ENCODE measurements around the gene ARHGEF1.

ARHGEF1 gene

DNA sequence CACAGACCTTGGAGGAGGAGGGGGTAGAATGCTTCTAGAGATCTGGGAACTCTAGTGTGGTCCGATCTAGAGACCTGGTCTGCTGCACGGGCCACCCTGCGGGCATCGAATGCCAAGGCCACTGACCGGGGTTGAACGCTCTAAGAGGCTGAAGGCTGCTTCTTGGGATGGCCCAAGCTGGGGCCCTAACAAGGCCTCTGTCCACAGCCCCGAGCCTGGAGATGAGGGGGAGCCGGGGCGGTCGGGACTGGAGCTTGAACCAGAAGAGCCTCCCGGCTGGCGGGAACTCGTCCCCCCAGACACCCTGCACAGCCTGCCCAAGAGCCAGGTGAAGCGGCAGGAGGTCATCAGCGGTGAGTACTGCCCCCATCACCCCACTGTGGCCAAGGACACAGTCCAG is 15.3 kb downstream of the ARHGEF1 start:
- intact Hi-C loops (cut with DNase I) = no loop called here
- DNase-seq = no peak

DNA sequence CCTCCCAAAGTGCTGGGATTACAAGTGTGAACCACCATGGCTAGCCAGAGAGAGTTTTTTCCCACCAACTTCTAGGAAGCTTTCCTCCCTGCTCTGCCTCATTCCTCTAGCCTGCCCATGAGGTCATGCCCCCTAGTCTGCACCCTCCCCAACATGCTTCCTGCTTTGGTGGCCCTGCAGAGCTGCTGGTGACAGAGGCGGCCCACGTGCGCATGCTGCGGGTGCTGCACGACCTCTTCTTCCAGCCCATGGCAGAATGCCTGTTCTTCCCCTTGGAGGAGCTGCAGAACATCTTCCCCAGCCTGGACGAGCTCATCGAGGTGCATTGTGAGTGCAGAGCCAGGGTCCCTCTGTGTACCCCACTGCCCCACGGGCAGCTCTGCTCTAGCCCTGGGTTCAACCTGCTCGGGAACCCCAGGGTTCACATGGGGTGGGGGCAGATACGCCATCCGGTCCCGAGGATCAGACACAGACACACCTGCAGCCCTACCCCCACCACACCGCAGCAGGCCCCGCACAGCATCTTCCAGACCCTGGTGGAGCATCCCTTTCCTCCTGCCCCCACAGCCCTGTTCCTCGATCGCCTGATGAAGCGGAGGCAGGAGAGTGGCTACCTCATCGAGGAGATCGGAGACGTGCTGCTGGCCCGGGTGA is 18.9 kb downstream of the ARHGEF1 start:
- DNase-seq = no peak
- intact Hi-C loops (cut with DNase I) = no loop called here

DNA sequence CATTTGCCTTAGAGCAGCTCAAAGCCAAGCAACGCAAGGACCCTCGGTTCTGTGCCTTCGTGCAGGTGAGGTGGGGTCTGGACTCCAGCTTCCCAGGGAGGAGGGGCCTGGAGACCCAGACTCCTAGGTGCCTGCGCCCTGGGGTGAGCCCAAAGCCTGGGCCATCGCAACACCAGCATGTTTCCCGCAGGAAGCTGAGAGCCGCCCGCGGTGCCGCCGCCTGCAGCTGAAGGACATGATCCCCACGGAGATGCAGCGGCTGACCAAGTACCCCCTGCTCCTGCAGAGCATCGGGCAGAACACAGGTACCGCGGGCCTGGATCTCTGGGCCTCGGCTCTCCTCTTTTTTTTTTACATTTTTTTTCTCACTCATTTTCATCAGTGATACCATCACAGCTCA is 19.6 kb downstream of the ARHGEF1 start:
- DNase-seq = no peak
- intact Hi-C loops (cut with DNase I) = no loop called here

DNA sequence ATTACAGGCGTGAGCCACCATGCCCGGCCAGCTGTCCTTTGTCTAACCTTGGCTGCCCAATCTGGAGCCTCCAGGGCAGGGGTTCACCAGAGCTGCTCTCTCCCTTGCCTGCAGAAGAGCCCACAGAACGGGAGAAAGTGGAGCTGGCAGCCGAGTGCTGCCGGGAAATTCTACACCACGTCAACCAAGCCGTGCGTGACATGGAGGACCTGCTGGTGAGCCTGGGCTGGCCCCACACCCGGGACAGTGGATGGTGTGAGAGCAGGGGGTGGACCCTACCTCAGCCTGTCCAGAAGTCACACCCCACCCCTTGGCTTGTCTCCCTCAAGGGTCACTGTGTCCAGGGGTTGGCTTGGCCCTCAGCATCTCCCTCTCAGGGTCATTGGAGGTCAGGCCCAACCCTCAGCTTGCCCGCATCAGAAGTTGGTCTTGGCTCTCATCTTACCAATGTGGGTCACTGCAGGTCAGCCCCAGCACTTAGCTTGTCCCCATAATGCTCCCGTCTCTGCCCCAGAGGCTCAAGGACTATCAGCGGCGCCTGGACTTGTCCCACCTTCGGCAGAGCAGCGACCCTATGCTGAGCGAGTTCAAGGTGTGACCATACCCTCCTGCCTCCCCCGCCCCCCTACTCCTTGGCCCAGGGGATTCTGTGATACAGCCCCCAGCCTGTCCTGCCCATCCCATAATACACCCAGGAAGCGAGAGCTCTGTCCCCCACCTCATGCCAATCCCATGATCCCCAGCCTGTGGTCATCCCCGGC is 20.4 kb downstream of the ARHGEF1 start:
- intact Hi-C loops (cut with DNase I) = no loop called here
- no peak for DNase-seq

DNA sequence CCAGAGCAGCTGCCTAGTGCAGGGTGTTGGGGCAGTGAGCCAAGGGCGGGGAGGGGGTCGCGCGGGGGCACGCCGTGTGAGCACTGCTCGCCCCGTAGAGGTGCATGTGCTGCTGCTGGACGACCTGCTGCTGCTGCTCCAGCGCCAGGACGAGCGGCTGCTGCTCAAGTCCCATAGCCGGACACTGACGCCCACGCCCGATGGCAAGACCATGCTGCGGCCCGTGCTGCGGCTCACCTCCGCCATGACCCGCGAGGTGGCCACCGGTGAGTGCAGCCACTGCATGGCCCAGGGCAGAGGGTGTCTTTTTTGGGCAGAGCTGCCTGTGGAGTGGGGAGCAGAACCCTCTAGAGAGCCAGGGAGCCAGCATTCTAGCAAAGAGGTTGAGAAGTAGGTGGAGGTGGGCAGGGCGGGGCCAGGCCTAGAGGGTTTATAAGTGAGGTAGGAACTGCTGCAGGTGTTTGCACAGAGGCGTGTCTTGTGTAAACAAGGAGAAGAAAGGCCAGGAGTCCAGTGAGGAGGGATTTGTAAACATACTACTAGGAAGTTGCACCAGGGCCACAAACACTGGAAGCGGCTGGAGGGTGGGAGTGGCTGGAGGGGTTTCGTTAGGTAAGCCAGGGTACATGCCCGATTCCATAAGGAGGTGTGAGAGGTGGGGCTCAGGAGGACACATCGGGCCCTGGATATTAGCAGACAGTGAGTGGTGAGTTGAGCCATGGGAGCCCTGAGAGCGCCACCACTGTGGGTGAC is 21.3 kb downstream of the ARHGEF1 start:
- intact Hi-C loops (cut with DNase I) = no loop called here
- no peak for DNase-seq

DNA sequence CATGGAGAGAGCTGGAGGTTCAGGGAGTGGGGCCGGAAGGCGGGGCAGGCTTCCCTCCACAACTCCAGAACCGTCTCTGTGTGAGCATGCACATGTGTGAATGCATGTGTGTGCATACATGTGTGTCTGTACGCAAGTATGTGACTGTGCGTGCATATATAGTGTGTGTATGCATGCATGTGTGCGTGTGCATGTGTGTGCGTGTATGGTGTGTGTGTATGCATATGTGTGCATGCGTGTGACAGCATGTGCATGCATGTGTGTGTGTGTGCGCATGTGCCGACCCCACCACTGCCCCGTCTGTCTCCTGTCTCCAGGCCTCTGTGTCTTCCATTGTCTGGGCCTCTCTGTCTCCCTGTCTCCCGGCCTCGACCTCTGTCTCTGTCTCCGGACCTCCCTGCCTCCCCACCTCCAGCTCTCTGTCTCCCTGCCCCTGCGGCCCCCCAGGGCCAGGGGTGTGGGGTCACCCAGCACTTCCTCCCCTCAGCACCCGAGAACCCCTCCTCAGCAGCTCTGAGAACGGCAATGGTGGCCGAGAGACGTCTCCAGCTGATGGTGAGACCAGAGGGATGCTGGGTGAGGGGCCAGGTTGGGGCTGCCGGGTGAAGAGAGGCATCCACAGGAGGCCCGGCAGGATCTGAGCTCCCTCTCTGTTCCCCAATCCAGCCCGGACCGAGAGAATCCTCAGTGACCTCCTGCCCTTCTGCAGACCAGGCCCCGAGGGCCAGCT is 22.5 kb downstream of the ARHGEF1 start:
- intact Hi-C loops (cut with DNase I) = no loop called here
- no peak for DNase-seq

DNA sequence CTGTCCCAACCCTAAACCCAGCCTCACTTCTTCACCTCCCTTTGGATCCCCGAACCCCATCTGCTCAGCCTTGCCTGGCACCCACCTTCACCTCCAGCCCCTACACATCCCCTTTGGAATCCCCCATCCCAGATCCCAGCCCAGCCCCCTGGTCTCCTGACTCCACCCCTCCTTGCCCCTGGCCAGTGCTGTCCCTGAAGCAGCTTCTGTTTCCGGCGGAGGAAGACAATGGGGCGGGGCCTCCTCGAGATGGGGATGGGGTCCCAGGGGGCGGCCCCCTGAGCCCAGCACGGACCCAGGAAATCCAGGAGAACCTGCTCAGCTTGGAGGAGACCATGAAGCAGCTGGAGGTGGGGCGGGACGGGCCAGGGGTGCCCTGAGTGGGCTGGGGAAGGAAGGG is 23.3 kb downstream of the ARHGEF1 start:
- DNase-seq = no peak
- intact Hi-C loops (cut with DNase I) = no loop called here

DNA sequence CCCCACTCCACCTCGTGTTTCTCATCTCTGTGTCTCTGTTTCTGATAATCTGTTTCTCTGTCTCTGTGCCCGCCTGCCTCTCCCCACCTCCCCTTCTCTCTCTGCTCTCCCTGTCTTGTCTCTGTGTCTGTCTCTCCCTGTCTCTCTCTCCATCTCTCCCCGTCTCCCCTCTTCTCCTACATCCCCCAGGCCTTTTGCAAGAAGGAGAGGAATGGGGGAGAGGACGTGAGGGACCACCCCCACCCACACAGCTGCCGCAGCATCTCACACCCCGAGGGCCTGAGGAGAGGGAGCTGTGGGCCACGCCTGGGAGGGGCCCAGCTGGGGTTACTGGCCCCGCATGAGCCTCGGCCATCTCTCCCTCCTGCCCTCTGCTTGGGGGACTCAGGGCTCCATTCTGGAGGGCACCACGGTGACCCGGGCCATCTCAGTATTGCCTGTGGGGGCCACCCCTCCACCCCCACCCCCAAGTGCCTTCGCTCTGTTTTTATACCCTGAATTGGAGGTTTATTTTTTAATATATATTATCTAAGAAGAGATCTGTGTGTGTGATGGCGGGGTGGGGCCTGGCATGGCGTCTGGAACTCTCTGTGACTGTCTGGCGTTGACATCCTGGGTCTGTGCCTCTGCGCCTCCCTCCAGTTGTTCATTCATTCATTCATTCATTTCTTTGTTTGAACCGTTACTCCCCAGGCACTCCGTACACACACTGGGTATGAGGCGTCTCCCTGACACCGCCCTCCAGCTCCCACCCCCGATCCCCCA is 24.1 kb downstream of the ARHGEF1 start:
- no peak for DNase-seq

DNA sequence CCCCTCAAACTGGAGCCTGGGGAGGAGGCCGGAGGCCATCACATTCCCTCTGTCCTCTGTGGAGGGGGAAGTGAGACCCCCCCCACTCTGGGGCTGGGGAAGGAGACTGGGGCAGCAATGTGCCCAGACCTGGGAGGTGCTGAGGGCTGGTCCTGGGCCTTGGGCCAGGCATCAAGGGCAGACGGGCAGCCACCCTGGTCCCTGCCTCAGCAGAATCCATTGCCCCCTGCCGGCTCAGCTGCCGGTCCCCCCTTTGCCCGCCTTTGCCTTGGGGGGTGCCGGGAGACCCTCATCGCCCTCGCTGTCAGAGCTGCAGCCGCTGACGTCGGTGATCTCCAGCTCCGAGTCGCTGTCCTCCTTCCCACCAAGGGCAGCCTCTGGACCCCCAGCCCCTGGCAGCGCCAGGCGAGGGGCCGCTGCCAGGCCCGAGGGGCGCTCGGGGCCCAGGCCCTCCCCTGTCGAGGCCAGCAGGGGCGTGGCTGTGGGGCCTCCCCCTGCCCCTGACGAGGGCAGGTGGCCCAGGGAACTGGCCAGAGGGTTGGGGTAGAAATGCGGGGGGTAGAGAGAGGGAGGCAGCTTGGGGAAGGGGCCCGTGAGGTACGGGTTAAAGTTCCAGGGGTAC is 25.1 kb downstream of the ARHGEF1 start:
- intact Hi-C loops (cut with DNase I) = no loop called here
- peak in 1 of 10 donors; percentile 65 for DNase-seq

More for the DNA sequence above, 24.1 kb downstream of the ARHGEF1 start:
- intact Hi-C loops (cut with DNase I) = no loop called here

DNA sequence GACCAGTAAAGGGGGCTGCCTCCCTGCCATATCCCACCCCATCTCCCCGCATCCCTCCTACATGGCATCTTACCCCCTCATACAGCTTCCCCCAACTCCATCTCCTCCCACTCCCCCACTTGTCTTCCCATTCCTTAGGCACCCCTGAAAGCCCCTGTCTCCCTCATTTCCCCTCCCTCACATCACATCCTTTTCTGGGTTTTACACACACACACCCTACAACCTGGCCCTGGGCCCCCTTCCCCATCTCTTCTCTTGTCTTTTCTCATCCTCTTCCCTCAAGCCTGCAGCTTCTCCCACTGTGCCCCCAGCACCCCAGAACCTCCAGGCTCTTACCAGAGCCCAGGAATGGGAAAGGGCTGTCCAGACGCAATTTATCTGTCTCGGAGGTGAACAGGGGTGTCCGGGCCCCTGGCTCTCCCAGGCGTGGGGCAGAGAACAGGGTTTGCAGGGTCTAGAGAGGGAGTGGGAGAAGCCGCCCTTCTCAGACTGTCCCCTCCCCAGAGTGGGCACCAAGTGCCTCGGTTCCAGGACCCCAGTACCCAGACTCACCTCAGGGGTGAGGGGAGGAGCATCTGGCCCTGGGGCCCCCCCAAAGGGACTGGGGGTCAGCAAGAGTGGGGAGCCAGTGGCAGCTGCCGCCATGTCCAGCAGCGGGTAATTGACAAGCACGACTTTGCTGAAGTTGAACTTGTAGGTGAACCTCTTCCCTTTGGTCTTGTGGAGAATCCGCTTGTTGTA is 25.9 kb downstream of the ARHGEF1 start:
- peak in 1 of 10 donors; percentile 78 for DNase-seq
- intact Hi-C loops (cut with DNase I) = no loop called here

DNA sequence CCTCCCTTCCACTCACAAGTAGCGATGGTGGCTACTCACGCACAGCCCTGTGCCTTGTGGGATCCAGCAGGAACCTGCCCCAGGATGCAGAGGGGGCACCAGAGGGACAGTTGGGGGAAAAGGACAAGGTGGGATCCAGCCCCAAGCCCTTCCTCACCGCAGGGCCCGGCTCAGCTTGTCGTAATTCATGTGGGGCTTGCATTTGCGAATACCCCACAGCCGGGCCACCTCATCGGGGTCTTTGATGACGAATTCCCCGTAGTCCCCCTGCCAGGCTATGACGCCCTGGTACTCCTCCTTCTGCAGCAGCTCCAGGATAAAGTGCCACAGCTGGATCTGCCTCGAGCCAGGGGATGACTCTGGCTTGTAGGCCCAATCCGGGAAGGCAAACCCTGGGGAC is 26.7 kb downstream of the ARHGEF1 start:
- DNase-seq = no peak
- intact Hi-C loops (cut with DNase I) = no loop called here

DNA sequence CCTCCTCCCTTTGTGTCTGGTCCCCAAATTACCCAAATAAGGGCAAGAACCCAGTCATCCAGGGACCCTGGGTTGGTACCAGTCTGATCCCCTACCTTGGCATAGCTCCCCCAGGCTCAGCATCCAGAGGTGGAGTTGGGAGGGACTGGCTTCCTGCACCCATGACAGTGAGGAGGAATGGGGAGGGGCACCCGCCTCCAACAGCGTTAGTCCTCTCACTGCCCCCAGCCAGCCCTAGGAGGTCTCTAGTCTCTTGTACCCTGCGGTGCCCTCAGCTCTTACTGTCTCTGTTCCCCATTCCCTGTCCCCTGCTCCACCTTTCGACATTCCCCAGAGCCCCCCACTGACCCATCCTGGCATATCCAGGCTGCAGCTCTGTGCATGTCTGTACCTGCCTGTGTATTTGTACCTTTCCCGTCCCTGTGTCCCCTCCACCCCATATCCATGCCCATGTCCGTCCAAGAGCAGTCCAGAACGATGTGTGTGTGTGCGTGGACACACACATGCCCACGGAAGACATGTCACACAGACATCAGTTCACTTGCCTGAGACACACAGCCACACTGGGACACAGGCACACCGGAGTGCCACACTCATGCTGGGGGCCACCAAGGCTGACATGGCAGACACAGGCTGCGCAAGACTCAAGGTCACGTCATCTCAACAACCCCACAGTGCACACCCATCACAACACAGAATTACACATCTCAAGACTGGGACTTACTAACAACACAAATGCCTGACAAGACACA is 27.4 kb downstream of the ARHGEF1 start:
- intact Hi-C loops (cut with DNase I) = no loop called here
- no peak for DNase-seq

DNA sequence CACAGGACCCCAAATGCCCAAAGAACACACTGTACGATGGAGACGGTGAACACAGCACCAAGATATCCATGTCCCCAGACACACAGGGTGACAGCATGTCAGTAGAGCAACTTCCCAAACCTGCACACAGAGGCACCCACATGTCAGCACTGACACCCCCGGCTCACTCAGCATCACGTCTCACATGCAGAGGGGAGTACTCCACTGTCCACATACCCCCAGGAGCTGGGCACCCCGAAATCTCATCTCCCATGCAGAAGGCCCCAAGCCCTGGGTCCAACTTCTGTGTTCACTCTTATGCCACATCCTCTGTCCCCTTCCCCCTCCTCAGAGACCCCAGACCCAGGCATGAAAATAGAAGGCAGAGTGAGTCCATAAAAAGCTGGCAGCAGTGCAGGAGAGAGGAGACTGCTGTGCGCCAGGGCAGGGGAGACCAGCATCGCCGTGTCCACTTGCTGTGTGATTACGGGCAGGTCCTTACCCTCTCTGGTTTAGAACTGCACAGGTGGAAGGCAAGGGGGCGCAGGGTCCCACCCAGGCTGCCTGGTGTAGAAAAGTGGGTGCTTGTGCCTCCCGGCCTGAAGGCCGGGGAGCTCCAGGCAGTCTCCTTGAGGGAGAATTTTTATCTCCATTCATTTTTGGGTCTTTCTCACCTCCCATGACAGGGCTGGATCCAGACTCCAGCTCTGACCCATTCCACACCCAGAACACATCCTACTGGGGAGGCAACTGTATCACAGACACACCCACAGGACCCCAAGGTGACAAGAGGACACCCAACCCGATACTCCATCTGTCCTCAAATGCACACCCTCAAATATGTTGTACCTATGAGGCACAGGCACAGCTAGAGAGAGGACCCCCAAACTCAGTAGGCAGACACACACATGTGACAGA is 28.3 kb downstream of the ARHGEF1 start:
- intact Hi-C loops (cut with DNase I) = no loop called here
- no peak for DNase-seq

DNA sequence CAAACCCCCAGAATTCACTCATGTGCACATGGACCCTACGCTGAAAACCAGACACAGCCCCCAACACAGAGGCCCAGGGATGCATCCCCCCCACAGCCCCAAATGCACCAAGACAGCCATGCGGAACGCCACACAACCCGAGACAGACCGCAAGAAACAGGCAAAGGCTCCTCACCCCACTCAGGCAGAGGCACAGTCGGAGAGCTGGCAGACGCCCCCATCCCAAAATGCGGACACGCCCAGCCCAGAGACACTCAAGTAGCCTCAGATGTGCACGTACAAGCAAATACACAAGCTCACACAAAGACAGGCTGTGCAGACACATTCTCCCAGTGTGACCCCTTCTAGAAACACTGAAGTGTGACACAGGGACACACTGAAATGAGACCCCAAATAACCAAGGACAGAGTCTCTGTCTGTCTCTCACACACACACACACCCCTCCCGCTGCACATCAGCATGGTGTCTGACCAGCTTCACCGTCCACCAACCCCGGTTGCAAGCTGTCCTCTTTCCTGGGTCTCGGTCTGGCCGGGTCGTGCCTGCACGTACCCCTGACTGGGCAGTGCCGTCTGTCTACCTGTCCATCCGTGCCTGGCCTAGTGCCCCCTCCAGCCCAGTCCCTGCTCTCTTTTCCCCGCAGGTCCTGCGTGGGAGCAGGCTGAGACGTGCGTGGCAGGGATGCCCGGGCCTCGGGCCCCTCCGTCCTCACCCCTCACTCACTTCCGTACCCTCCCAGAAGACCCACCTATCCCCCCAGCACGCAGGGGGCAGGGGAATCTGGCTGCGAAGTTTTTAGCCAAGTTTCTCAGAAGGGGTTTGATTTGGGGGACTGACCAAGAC is 29.1 kb downstream of the ARHGEF1 start:
- intact Hi-C loops (cut with DNase I) = no loop called here
- DNase-seq = no peak

DNA sequence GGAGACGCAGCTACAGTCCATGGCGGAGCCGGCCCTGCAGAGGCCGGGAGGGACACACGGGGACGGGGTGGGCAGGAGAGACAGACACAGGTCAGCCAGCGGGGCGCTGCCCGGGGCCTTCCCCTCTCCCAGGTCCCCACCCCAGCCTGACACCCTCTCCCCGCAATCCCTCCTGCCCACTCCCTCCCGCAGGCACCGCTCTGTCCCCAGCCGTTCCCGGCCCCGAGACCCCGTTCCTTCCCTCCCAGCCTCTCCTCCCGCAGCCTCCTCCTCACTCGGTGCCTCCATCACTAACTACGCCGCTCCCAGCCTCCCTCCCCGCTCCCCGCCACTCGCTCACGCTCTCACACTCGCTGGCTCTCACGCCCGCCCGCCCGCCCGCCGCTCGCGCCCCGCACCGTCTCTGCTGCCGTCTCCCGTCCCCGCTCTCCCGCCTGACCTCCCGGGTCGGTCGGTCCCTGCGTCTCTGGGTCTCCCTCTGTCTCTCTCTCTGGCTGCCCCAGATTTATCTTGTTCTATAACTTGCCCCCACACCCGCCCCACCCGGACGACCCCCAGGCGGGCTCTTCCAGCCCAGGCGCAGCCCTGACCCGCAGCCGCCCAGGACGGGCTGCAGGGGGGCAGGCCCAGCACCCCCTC is 30.0 kb downstream of the ARHGEF1 start:
- intact Hi-C loops (cut with DNase I) = no loop called here
- no peak for DNase-seq
